Neural cell (in vitro differentiated cells): ENCODE measurements around the gene GLT8D2. TPM values are rescaled to one million over a fixed set of nuclear protein-coding genes. Genes with fewer than 3 reads are reported as not detected.
"Not testable (repeated sequence)": the region's sequence is repeated elsewhere in the genome, so short reads cannot be mapped to it uniquely, and the experiment has no call there.

ENCODE experiments used
- H2AFZ ChIP-seq: fragments of 200-600, 300-800 bp; sonication (generic), shearing (Covaris generic); 2 replicates; pipeline ENCODE4 v1.6.0; 2014; ENCODE audit warnings: low read depth, mild to moderate bottlenecking, antibody characterized with exemption, low read length, moderate library complexity
- H3F3A ChIP-seq: fragments of 200-600 bp; shearing (Covaris generic); 2 replicates; pipeline ENCODE4 v1.6.1; 2016; ENCODE audit warnings: mild to moderate bottlenecking, moderate library complexity, mixed read lengths, antibody characterized with exemption, low read length; ENCODE audit not compliant: insufficient read depth, poor library complexity, severe bottlenecking
- H3K27ac ChIP-seq: fragments of 200-600, 300-800 bp; sonication (generic), shearing (Covaris generic); 2 replicates; pipeline ENCODE4 v1.5.1; 2014; ENCODE audit warnings: mild to moderate bottlenecking, low read length, moderate library complexity
- H3K27me3 ChIP-seq: fragments of 300-800, 200-600 bp; sonication (generic), shearing (Covaris generic); 2 replicates; pipeline ENCODE4 v1.6.0; 2014; ENCODE audit warnings: mild to moderate bottlenecking, low read depth, low read length, moderate library complexity; ENCODE audit not compliant: insufficient read depth
- H3K36me3 ChIP-seq: fragments of 300-800, 200-600 bp; sonication (generic), shearing (Covaris generic); 2 replicates; pipeline ENCODE4 v1.5.1; 2014; ENCODE audit warnings: mild to moderate bottlenecking, antibody characterized with exemption, low read length, moderate library complexity; ENCODE audit not compliant: insufficient read depth
- H3K4me2 ChIP-seq: fragments of 300-800, 200-600 bp; sonication (generic), shearing (Covaris generic); 2 replicates; pipeline ENCODE4 v1.6.0; 2014; ENCODE audit warnings: mild to moderate bottlenecking, low read length
- H3K4me3 ChIP-seq: fragments of 300-800, 200-600 bp; sonication (generic), shearing (Covaris generic); 2 replicates; pipeline ENCODE4 v1.5.1; 2014; ENCODE audit warnings: mild to moderate bottlenecking, low read length, moderate library complexity
- H3K79me2 ChIP-seq: fragments of 200-600 bp; shearing (Covaris generic); replicated peaks from 2 replicates; pipeline ENCODE4 v1.6.0; 2014; ENCODE audit warnings: mild to moderate bottlenecking, low read length, moderate library complexity; ENCODE audit not compliant: insufficient read depth
- H3K9ac ChIP-seq: fragments of 300-800, 200-600 bp; sonication (generic), shearing (Covaris generic); 2 replicates; pipeline ENCODE4 v1.6.1; 2016; ENCODE audit warnings: mild to moderate bottlenecking, low read length, mixed read lengths
- H3K9me2 ChIP-seq: fragments of 200-600 bp; shearing (Covaris generic); 2 replicates; pipeline ENCODE4 v1.6.1; 2016; ENCODE audit warnings: mild to moderate bottlenecking, low read length, mixed read lengths; ENCODE audit not compliant: insufficient read depth
- H3K9me3 ChIP-seq: fragments of 200-600, 300-800 bp; sonication (generic), shearing (Covaris generic); 2 replicates; pipeline ENCODE4 v1.6.1; 2016; ENCODE audit warnings: mild to moderate bottlenecking, mixed run types, low read length, moderate library complexity, mixed read lengths
- H4K20me1 ChIP-seq: fragments of 200-600 bp; shearing (Covaris generic); 2 replicates; pipeline ENCODE4 v1.6.1; 2016; ENCODE audit warnings: mild to moderate bottlenecking, mixed run types; ENCODE audit not compliant: insufficient read depth
- CTCF ChIP-seq: fragments of 450-650 bp; IDR thresholded peaks from 2 replicates; pipeline ENCODE4 v1.5.1; 2014; ENCODE audit warnings: antibody characterized with exemption, mild to moderate bottlenecking, moderate library complexity; ENCODE audit not compliant: poor library complexity, severe bottlenecking
- EP300 ChIP-seq: fragments of 450-650 bp; conservative IDR thresholded peaks from 2 replicates; pipeline ENCODE4 v1.6.1; 2014; ENCODE audit warnings: antibody characterized with exemption, mild to moderate bottlenecking, moderate library complexity; ENCODE audit not compliant: poor library complexity, severe bottlenecking
- EZH2 ChIP-seq: fragments of 200-600, 300-800 bp; shearing (Covaris generic), sonication (generic); IDR thresholded peaks from 2 replicates; pipeline ENCODE4 v1.6.1; 2014; ENCODE audit warnings: antibody characterized with exemption, low read length, borderline replicate concordance, mild to moderate bottlenecking; ENCODE audit not compliant: insufficient read depth, poor library complexity, severe bottlenecking
- MXI1 ChIP-seq: fragments of 450-650 bp; conservative IDR thresholded peaks from 2 replicates; pipeline ENCODE4 v1.6.1; 2014; ENCODE audit warnings: antibody characterized with exemption, mild to moderate bottlenecking; ENCODE audit not compliant: poor library complexity, severe bottlenecking
- POLR2AphosphoS5 ChIP-seq: IDR thresholded peaks from 2 replicates; pipeline ENCODE4 v1.6.1; 2012
- RAD21 ChIP-seq: fragments of 450-650 bp; conservative IDR thresholded peaks from 2 replicates; pipeline ENCODE4 v1.6.1; 2014; ENCODE audit warnings: antibody characterized with exemption, mild to moderate bottlenecking, moderate library complexity
- SMC3 ChIP-seq: fragments of 450-650 bp; conservative IDR thresholded peaks from 2 replicates; pipeline ENCODE4 v1.6.1; 2014; ENCODE audit warnings: antibody characterized with exemption, mild to moderate bottlenecking, moderate library complexity; ENCODE audit not compliant: poor library complexity
- TAF1 ChIP-seq: IDR thresholded peaks from 2 replicates; pipeline ENCODE4 v1.6.1; 2012; ENCODE audit warnings: low read depth
- polyA plus RNA-seq: library from polyadenylated mRNA; depleted of rRNA; stranded (reverse); fragments of >200 nt; gene quantifications from 2 replicates; pipeline ENCODE4 v1.2.3, GENCODE V29; 2014
- TF ChIP-seq, protein P1 (sequence below): IDR thresholded peaks from 2 replicates; pipeline ENCODE4 v1.6.1; 2012; ENCODE audit warnings: borderline replicate concordance

GLT8D2 gene
- polyA plus RNA-seq, 1 donor from 2014 or later = 8.3 TPM

- no peak for TF ChIP-seq EZH2
Observed at GRCh38 chr12:104046306-104046705, 3.7 kb downstream of the GLT8D2 start (continued).

DNA sequence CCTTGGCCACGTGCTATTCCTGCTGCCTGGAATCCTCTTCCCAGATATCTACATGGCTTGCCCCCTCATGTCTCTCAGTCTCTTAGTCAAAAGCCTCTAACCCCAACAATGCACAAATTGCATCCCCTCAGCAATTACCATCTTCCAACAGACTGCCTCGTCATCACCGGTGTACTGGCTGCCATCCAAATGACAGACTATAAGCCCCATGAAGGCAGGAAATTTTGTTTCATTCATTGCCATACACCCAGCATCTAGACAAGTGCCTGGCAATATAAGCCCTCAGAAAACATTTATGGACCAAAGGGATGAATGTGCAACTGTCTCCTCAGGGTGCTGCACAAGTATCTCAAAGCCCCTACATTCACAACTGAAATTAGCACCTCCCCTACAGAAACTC, 5.8 kb downstream of the GLT8D2 start:
- no peak overlapping the region for H3K27ac ChIP-seq
- H3K79me2 ChIP-seq = no peaks in the 10 kb centered on the region
- peaks cover 2% of the 10 kb centered on the region for H3K27me3 ChIP-seq
- H3K9ac ChIP-seq = no peak overlapping the region
- H3F3A ChIP-seq = no peaks in the 10 kb centered on the region
- no peak overlapping the region for H2AFZ ChIP-seq
- H4K20me1 ChIP-seq = no peaks in the 10 kb centered on the region
- TF ChIP-seq RAD21 = no peak
- TF ChIP-seq EZH2 = no peak
- TF ChIP-seq, protein P1, sequence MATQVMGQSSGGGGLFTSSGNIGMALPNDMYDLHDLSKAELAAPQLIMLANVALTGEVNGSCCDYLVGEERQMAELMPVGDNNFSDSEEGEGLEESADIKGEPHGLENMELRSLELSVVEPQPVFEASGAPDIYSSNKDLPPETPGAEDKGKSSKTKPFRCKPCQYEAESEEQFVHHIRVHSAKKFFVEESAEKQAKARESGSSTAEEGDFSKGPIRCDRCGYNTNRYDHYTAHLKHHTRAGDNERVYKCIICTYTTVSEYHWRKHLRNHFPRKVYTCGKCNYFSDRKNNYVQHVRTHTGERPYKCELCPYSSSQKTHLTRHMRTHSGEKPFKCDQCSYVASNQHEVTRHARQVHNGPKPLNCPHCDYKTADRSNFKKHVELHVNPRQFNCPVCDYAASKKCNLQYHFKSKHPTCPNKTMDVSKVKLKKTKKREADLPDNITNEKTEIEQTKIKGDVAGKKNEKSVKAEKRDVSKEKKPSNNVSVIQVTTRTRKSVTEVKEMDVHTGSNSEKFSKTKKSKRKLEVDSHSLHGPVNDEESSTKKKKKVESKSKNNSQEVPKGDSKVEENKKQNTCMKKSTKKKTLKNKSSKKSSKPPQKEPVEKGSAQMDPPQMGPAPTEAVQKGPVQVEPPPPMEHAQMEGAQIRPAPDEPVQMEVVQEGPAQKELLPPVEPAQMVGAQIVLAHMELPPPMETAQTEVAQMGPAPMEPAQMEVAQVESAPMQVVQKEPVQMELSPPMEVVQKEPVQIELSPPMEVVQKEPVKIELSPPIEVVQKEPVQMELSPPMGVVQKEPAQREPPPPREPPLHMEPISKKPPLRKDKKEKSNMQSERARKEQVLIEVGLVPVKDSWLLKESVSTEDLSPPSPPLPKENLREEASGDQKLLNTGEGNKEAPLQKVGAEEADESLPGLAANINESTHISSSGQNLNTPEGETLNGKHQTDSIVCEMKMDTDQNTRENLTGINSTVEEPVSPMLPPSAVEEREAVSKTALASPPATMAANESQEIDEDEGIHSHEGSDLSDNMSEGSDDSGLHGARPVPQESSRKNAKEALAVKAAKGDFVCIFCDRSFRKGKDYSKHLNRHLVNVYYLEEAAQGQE = no peak
- no peak for TF ChIP-seq MXI1
- TF ChIP-seq CTCF = no peak
- no peak for TF ChIP-seq TAF1
- TF ChIP-seq SMC3 = no peak
- TF ChIP-seq POLR2AphosphoS5 = no peak
- TF ChIP-seq EP300 = no peak
- no peaks in the 10 kb centered on the region for H3K9me3 ChIP-seq
- H3K36me3 ChIP-seq = no peaks in the 10 kb centered on the region
- H3K4me3 ChIP-seq = no peak overlapping the region
- H3K9me2 ChIP-seq = no peaks in the 10 kb centered on the region
- H3K4me2 ChIP-seq = no peak overlapping the region

GRCh38 chr12:104042580-104042979, 7.4 kb downstream of the GLT8D2 start:
- Histone ChIP-seq H4K20me1 (no peaks in the 10 kb centered on the region), H3K9me2 (no peaks in the 10 kb centered on the region), H3K79me2 (no peaks in the 10 kb centered on the region), H3K9ac (no peak overlapping the region), H3K27me3 (no peaks in the 10 kb centered on the region), H2AFZ (no peak overlapping the region), H3K27ac (no peak overlapping the region), H3K9me3 (no peaks in the 10 kb centered on the region), H3K4me3 (no peak overlapping the region), H3K36me3 (no peaks in the 10 kb centered on the region), H3K4me2 (no peak overlapping the region), H3F3A (no peaks in the 10 kb centered on the region)
- TF ChIP-seq TAF1 (no peak), MXI1 (no peak), SMC3 (no peak), EZH2 (no peak), EP300 (no peak), CTCF (no peak), RAD21 (no peak), POLR2AphosphoS5 (no peak)
- TF ChIP-seq, protein P1 = no peak

DNA sequence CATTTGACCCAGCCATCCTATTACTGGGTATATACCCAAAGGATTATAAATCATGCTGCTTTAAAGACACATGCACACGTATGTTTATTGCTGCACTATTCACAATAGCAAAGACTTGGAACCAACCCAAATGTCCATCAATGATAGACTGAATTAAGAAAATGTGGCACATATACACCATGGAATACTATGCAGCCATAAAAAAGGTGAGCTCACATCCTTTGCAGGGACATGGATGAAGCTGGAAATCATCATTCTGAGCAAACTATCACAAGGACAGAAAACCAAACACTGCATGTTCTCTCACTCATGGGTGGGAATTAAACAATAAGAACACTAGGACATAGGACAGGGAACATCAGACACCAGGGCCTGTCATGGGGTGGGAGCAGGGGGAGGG, 10.2 kb downstream of the GLT8D2 start:
- not testable (repeated sequence) for H3K9me3 ChIP-seq, H3K36me3 ChIP-seq, H3K9me2 ChIP-seq, H3K27ac ChIP-seq, H2AFZ ChIP-seq, H3K79me2 ChIP-seq, H4K20me1 ChIP-seq, H3K27me3 ChIP-seq, H3K4me2 ChIP-seq, H3K9ac ChIP-seq, H3F3A ChIP-seq, H3K4me3 ChIP-seq
